ENCODE measurements around the gene TLR3. TPM values are rescaled to one million over a fixed set of nuclear protein-coding genes. Genes with fewer than 3 reads are reported as not detected.
A peak's percentile ranks its signal among the peaks of the same experiment; 100 is the strongest.

Gene TLR3
- total RNA-seq (2014; rRNA removed; shearing (Covaris generic)): not detected in 2 replicates

GRCh38 chr4:186068581-186069348 is at the start of gene TLR3:
Gene TLR3, plus strand, starts transcription at chr4:186069156. Its CDS starts 7,464 bp downstream, at chr4:186076620.
- peak in 1 of 2 experiments; percentile 6 for DNase-seq
- Histone ChIP-seq H3K27me3 (no peaks in the 10 kb centered on the region), H3K4me1 (no peaks in the 10 kb centered on the region), H3K9me3 (replicated peaks) (no peaks in the 10 kb centered on the region), H3K27ac (no peak within 1 kb of the TSS), H3K4me3 (peak within 1 kb of the TSS; percentile 47), H3K36me3 (no peaks in the 10 kb centered on the region)

DNA sequence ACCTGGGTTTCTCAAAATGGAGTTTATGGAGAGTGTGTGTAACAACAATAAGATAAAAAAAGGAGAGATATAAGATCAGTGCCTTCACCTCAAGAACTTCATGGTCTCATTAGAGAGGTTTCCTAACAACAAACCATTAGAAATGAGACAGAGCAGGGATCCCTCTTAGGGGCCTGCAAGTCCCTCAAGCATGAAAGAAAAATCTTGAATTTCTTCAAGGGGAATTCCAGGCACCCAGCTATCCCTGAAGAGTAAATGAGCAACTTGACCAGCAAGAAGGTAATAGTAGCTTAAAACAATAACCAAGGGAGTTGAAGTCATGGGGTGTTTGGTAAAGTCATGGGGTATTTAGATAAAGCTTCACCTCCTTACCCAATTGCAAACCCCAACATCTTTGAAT is 49.7 kb upstream of the TLR3 start:
- Histone ChIP-seq H3K27ac (no peak overlapping the region), H3K27me3 (no peaks in the 10 kb centered on the region), H3K36me3 (no peaks in the 10 kb centered on the region), H3K9me3 (replicated peaks) (no peaks in the 10 kb centered on the region), H3K4me3 (no peak overlapping the region), H3K4me1 (no peaks in the 10 kb centered on the region)
- no peak for DNase-seq

GRCh38 chr4:186020106-186020792 is 48.7 kb upstream of the TLR3 start:
- DNase-seq: no peak
- no peaks in the 10 kb centered on the region for H3K4me1 ChIP-seq
- H3K27ac ChIP-seq: no peak overlapping the region
- H3K9me3 ChIP-seq (replicated peaks): no peaks in the 10 kb centered on the region
- no peak overlapping the region for H3K4me3 ChIP-seq
- H3K27me3 ChIP-seq: no peaks in the 10 kb centered on the region
- H3K36me3 ChIP-seq: no peaks in the 10 kb centered on the region

DNA sequence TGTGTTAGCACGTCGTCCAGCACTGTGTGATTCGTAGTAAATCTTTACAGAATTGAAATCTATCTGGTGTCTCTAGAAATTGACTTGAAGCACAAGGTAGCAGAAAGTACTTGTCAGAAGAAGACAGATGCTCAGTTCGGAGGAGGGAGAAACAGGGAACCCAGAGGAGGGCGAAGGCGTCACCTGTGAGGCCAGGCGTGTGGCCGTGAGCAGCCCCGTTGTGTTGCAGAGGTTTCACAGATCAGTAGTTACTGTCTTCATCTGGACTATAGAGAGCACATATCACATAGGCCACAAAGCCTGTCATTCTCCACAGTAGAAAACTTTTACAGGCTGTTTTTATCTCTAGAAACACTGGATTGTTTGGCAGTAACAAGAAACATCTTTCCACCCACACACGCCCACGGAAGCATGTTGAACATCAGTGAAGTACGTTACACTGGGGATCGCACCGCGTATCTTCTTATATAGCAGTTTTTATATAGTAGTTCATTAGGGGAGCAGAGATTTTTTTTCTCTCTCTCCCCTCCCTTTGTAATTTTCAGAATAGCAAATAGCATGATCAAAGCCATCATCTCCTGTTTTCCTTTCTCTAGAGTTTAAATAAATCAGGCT is 48.1 kb upstream of the TLR3 start:
- no peaks in the 10 kb centered on the region for H3K27me3 ChIP-seq
- no peak overlapping the region for H3K27ac ChIP-seq
- no peaks in the 10 kb centered on the region for H3K4me1 ChIP-seq
- no peak overlapping the region for H3K4me3 ChIP-seq
- DNase-seq: no peak
- no peaks in the 10 kb centered on the region for H3K9me3 ChIP-seq (replicated peaks)
- H3K36me3 ChIP-seq: no peaks in the 10 kb centered on the region

GRCh38 chr4:186021461-186022167 is 47.3 kb upstream of the TLR3 start:
- Histone ChIP-seq H3K27ac (no peak overlapping the region), H3K4me1 (no peaks in the 10 kb centered on the region), H3K27me3 (no peaks in the 10 kb centered on the region), H3K4me3 (no peak overlapping the region), H3K36me3 (no peaks in the 10 kb centered on the region), H3K9me3 (replicated peaks) (no peaks in the 10 kb centered on the region)
- peak in 1 of 2 experiments; percentile 23 for DNase-seq

DNA sequence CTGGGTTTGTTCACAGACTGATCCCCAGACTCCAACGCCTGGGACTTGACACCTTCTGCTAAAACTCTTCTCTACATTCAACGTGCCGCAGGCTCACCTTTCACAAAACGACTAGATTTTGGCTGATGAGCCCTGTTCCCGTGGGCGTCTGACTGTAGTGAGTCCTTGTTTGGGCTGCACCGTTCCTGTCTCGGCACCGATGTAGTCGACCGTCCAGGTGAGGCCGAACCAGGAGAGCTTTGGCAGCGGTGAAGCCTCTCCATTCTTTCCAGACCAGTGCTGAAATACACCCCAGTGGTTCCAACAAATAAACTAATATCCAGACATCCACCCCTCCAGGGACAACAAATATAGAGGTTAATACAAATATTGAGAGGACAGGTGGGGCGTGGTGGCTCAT is 45.0 kb upstream of the TLR3 start:
- Histone ChIP-seq H3K27ac (no peak overlapping the region), H3K36me3 (no peaks in the 10 kb centered on the region), H3K4me3 (no peak overlapping the region), H3K27me3 (no peaks in the 10 kb centered on the region), H3K4me1 (no peaks in the 10 kb centered on the region), H3K9me3 (replicated peaks) (no peaks in the 10 kb centered on the region)
- no peak for DNase-seq

DNA sequence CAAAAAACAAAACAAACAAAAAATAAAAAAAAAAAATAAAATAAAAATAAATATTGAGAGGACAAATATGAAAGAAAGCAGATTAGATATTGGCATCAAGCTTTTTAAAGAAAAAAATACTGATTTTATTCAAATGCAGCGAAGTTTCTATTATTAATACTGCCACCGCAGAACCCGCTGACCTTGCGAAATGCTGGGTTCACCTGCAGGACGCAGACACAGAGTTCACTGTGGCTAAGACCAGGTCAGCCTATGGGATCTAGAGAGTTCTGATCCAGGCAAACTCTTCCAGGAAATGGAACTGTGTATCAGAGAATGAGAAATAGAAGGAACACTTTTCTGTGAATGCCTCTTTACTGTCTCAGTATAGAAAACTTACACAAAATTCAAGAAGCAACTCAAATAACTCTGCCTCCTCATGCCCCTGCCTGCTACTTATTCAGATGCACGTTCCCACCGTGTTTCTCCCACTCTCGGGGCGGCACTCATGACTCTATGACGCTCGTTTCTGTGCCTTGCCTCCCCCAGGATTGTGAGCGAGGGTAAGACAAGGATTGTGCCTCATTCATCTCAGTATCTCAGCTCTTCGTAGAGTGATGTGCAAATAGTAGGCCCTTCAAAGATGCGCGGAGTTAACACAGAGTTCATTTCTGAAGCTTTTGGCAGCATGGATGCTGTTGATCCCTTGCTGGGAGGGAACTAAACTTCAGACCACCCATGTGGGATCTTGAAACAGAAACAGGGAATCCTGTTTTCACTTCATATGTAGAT is 44.1 kb upstream of the TLR3 start:
- DNase-seq: no peak
- no peaks in the 10 kb centered on the region for H3K9me3 ChIP-seq (replicated peaks)
- no peak overlapping the region for H3K4me3 ChIP-seq
- H3K27me3 ChIP-seq: no peaks in the 10 kb centered on the region
- H3K4me1 ChIP-seq: no peaks in the 10 kb centered on the region
- no peak overlapping the region for H3K27ac ChIP-seq
- no peaks in the 10 kb centered on the region for H3K36me3 ChIP-seq

DNA sequence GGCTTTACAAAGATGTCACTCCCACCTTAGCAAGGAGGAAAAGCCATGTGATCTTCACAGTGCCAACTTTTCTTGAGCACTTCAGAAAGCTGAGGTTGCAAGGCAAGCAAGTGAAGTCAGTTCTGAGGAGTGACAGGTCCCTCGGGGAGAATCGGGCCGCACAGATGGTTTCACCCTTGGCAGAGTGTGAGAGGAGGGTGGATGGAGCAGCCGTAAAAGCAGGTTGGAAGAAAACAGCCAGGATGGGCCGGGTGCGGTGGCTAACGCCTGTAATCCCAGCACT is 43.6 kb upstream of the TLR3 start:
- Histone ChIP-seq H3K4me1 (no peaks in the 10 kb centered on the region), H3K27me3 (no peaks in the 10 kb centered on the region), H3K4me3 (no peak overlapping the region), H3K9me3 (replicated peaks) (no peaks in the 10 kb centered on the region), H3K36me3 (no peaks in the 10 kb centered on the region), H3K27ac (no peak overlapping the region)
- DNase-seq: no peak

- Histone ChIP-seq H3K27me3 (no peaks in the 10 kb centered on the region), H3K4me3 (no peak overlapping the region), H3K4me1 (no peaks in the 10 kb centered on the region), H3K36me3 (no peaks in the 10 kb centered on the region), H3K9me3 (replicated peaks) (no peaks in the 10 kb centered on the region), H3K27ac (no peak overlapping the region)
- no peak for DNase-seq
Observed at GRCh38 chr4:186027405-186027804, 41.6 kb upstream of the TLR3 start.

- Histone ChIP-seq H3K4me1 (no peaks in the 10 kb centered on the region), H3K36me3 (no peaks in the 10 kb centered on the region), H3K27me3 (no peaks in the 10 kb centered on the region), H3K4me3 (no peak overlapping the region), H3K27ac (no peak overlapping the region), H3K9me3 (replicated peaks) (no peaks in the 10 kb centered on the region)
- DNase-seq: no peak
Observed at GRCh38 chr4:186029571-186030398, 39.2 kb upstream of the TLR3 start.

GRCh38 chr4:186030399-186030775 is 38.6 kb upstream of the TLR3 start:
- no peak overlapping the region for H3K27ac ChIP-seq
- H3K36me3 ChIP-seq: no peaks in the 10 kb centered on the region
- H3K9me3 ChIP-seq (replicated peaks): no peaks in the 10 kb centered on the region
- DNase-seq: no peak
- H3K4me3 ChIP-seq: no peak overlapping the region
- H3K27me3 ChIP-seq: no peaks in the 10 kb centered on the region
- no peaks in the 10 kb centered on the region for H3K4me1 ChIP-seq

DNA sequence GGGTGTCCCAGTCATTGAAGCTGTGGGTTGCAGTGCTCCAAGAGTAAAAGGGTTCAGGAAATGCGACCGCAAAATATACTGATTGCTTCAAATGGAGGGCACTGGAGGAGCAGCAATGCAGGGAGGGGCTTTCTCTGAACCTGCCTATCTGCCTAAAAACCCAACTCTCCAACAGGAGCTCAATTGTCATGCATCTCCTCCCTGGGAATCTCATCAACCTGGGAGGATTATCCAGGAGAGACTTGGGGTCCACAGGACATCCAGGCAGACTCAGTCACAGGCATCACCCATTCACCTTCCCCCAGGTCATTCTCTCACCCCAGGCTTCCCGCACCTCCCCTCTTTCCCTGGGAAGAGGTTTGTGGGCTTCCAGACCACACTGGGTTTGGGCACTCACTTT is 38.2 kb upstream of the TLR3 start:
- Histone ChIP-seq H3K36me3 (no peaks in the 10 kb centered on the region), H3K27ac (no peak overlapping the region), H3K4me1 (no peaks in the 10 kb centered on the region), H3K9me3 (replicated peaks) (no peaks in the 10 kb centered on the region), H3K27me3 (no peaks in the 10 kb centered on the region), H3K4me3 (no peak overlapping the region)
- no peak for DNase-seq

- Histone ChIP-seq H3K27ac (no peak overlapping the region), H3K36me3 (no peaks in the 10 kb centered on the region), H3K4me3 (no peak overlapping the region), H3K27me3 (no peaks in the 10 kb centered on the region), H3K4me1 (no peaks in the 10 kb centered on the region), H3K9me3 (replicated peaks) (no peaks in the 10 kb centered on the region)
- DNase-seq: no peak
Observed at GRCh38 chr4:186032259-186032658, 36.7 kb upstream of the TLR3 start.

DNA sequence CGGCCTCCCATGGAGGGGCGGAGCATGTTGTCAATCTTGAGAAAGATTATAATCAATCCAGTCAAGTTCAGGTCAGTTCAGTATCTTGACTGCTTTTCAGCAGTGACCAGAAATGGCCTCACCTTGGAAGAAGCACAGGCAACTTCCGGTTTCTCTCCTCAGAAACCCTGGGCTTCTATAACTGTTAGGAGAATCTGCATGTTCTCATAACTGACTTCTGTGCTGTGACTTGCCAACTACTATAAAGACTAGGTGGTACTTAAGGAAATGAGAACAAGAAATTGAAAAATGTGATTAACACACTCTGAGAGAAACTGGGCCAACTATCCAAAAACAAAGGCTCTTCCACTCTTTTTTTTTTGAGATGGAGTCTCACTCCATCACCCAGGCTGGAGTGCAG is 35.9 kb upstream of the TLR3 start:
- H3K9me3 ChIP-seq (replicated peaks): no peaks in the 10 kb centered on the region
- no peak overlapping the region for H3K4me3 ChIP-seq
- H3K4me1 ChIP-seq: no peaks in the 10 kb centered on the region
- H3K27ac ChIP-seq: no peak overlapping the region
- no peak for DNase-seq
- no peaks in the 10 kb centered on the region for H3K27me3 ChIP-seq
- no peaks in the 10 kb centered on the region for H3K36me3 ChIP-seq

Measured in SJCRH30 (cell line).